NCI-H2196 (cell line): ENCODE data around the gene ENAH.

ENCODE experiments used
- DNase-seq: peaks from one replicate; lab custom pipeline; 2025; ENCODE audit not compliant: unreplicated experiment; lab: John Stamatoyannopoulos, UW

The ENAH gene

GRCh38 chr1:225441314-225442122, 211.4 kb downstream of the ENAH start:
- no peak for DNase-seq

DNA sequence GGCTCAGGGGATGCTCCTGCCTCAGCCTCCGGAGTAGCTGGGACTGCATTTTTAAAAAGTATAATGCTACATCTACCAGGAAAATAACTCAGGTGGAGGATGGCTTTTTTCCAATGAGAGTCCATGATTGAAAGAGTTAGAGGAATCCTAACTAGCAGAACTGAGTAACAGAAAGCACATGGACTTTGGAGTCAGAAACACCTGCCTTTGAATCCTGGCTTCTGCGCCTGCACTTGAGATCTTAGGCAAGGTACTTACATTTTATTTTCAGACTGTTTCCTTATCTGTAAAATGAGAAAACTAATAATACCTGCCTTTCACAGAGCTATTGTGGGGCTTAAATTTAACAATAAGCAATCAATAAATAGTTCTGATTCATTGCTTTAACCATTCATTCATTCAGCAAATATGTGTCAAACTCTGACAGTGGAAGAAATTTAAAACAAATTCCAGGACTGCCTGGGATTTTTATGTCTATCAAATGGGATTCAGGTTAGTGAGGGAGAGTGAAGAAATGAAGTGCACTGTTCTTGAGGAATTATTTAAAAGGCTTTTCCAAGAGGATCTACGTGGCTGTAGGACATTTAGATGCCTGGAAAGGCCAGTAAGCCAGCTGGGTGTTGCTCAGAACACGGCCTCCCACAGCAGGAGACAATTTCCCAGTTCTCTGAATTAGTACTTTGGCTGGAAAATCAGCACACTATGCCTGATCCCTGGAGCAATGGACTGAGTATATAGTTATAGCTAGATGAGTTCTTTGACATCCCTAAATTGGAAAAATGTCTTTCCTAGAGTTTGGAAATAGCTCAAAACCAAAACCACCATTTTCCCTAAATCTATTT, 212.3 kb downstream of the ENAH start:
- no peak for DNase-seq

- no peak for DNase-seq
Measured at GRCh38 chr1:225437710-225438437, 215.0 kb downstream of the ENAH start.
